Activated naive CD8-positive, alpha-beta T cell treated with anti-CD3 and anti-CD28 coated beads, Interleukin-2, amount 50 U/mL, for 16 hours (primary cell): ENCODE measurements around the gene ASS1.

Experiments used
- DNase-seq: peaks from one replicate; pipeline ENCODE4 v3.0.0-alpha.2; 2020; ENCODE audit warnings: low read depth, low spot score

Gene ASS1

GRCh38 chr9:130418776-130419175 lies 26.0 kb upstream of the ASS1 start:
- DNase-seq, result no peak

- DNase-seq, result no peak
Measured at GRCh38 chr9:130419521-130420035, 25.2 kb upstream of the ASS1 start.

GRCh38 chr9:130421154-130421801 lies 23.5 kb upstream of the ASS1 start:
- no peak for DNase-seq

GRCh38 chr9:130421802-130422276 lies 22.9 kb upstream of the ASS1 start:
- DNase-seq, result no peak

GRCh38 chr9:130422546-130422945 lies 22.2 kb upstream of the ASS1 start:
- no peak for DNase-seq

- DNase-seq, result no peak
Measured at GRCh38 chr9:130423272-130423671, 21.5 kb upstream of the ASS1 start.

GRCh38 chr9:130424595-130425454 lies 19.9 kb upstream of the ASS1 start:
- DNase-seq, result no peak

GRCh38 chr9:130425741-130426466 lies 18.9 kb upstream of the ASS1 start:
- no peak for DNase-seq

- no peak for DNase-seq
Measured at GRCh38 chr9:130426467-130426773, 18.3 kb upstream of the ASS1 start.

GRCh38 chr9:130426883-130427282 lies 17.9 kb upstream of the ASS1 start:
- no peak for DNase-seq

GRCh38 chr9:130427326-130427725 lies 17.4 kb upstream of the ASS1 start:
- no peak for DNase-seq

- DNase-seq, result no peak
Measured at GRCh38 chr9:130428086-130428665, 16.6 kb upstream of the ASS1 start.

GRCh38 chr9:130429381-130429780 lies 15.4 kb upstream of the ASS1 start:
- no peak for DNase-seq

- no peak for DNase-seq
Measured at GRCh38 chr9:130429831-130430230, 14.9 kb upstream of the ASS1 start.

GRCh38 chr9:130430232-130430631 lies 14.5 kb upstream of the ASS1 start:
- no peak for DNase-seq

- no peak for DNase-seq
Measured at GRCh38 chr9:130430734-130431535, 13.8 kb upstream of the ASS1 start.

GRCh38 chr9:130431536-130432303 lies 13.0 kb upstream of the ASS1 start:
- DNase-seq, result no peak

- no peak for DNase-seq
Measured at GRCh38 chr9:130432362-130432761, 12.4 kb upstream of the ASS1 start.

GRCh38 chr9:130432796-130433167 lies 12.0 kb upstream of the ASS1 start:
- no peak for DNase-seq

GRCh38 chr9:130433168-130433946 lies 11.4 kb upstream of the ASS1 start:
- DNase-seq, result peak; percentile 11
